GM12878 (cell line): ENCODE data around the gene POLR2F. TPM values are rescaled to one million over a fixed set of nuclear protein-coding genes. Genes with fewer than 3 reads are reported as not detected.

Experiments used
- ATAC-seq: fragments of 200-7000 bp; cut with Tn5 transposase; 3 replicates; pipeline ENCODE4 v1.9.1; 2020; ENCODE audit warnings: mild to moderate bottlenecking, moderate library complexity
- BruUV-seq: library from RNA; stranded (reverse); fragments of 400-500 nt; replicated peaks from 2 replicates; lab custom pipeline; 2021; lab: Mats Ljungman, UMichigan
- CTCF ChIA-PET: fragments of 300-600 bp; sonication (Branson Sonifier 250); formaldehyde crosslinking; extraction: SDS; loops from one replicate; lab custom pipeline; 2021; ENCODE audit warnings: inconsistent platforms; lab: Yijun Ruan, JAX
- POLR2A ChIA-PET: fragments of 350-600 bp; formaldehyde crosslinking; extraction: SDS; loops from one replicate; lab custom pipeline; 2021; ENCODE audit warnings: inconsistent platforms; lab: Charles Lee
- RAD21 ChIA-PET: fragments of 300-600 bp; sonication (Branson Sonifier 250); formaldehyde crosslinking; loops from one replicate; lab custom pipeline; 2023; ENCODE audit warnings: antibody characterized with exemption; ENCODE audit not compliant: unreplicated experiment; lab: Charles Lee
- SMC1A ChIA-PET: fragments of 300-600 bp; sonication (Branson Sonifier 250); formaldehyde crosslinking; loops from one replicate; lab custom pipeline; 2023; ENCODE audit not compliant: unreplicated experiment, uncharacterized antibody; lab: Charles Lee
- DNase-seq: peaks from one replicate; pipeline ENCODE4 v3.0.0-alpha.2; 2011; ENCODE audit warnings: low read depth, low spot score
- FAIRE-seq: peaks from 3 replicates; lab custom pipeline; 2011; peaks lifted over from hg19 to GRCh38; lab: Jason Lieb, UNC
- H2AFZ ChIP-seq: 2 replicates; pipeline ENCODE4 v1.6.0; 2011; ENCODE audit warnings: low read depth, low read length, control low read depth; ENCODE audit not compliant: control insufficient read depth
- H3K27ac ChIP-seq: 2 replicates; pipeline ENCODE4 v1.5.1; 2011; ENCODE audit warnings: control low read depth; ENCODE audit not compliant: control insufficient read depth, insufficient read depth
- H3K27me3 ChIP-seq, 2 experiments: replicated peaks in 1 of 2; 2 replicates each; pipeline versions ENCODE4 v1.6.0 to v1.6.1; 2011; ENCODE audit warnings: low read length in 1 of 2; ENCODE audit not compliant: control insufficient read depth in 2 of 2, insufficient read depth in 2 of 2
- H3K36me3 ChIP-seq, 2 experiments: 2 replicates each; pipeline ENCODE4 v1.5.1; 2011; ENCODE audit warnings: low read length in 1 of 2; ENCODE audit not compliant: control insufficient read depth in 2 of 2, insufficient read depth in 2 of 2
- H3K4me1 ChIP-seq: 2 replicates; pipeline ENCODE4 v1.6.1; 2011; ENCODE audit warnings: mild to moderate bottlenecking, low read length, moderate library complexity, mixed read lengths; ENCODE audit not compliant: control insufficient read depth, insufficient read depth
- H3K4me2 ChIP-seq: 2 replicates; pipeline ENCODE4 v1.6.0; 2011; ENCODE audit warnings: control low read depth; ENCODE audit not compliant: control insufficient read depth, insufficient read depth
- H3K4me3 ChIP-seq: fragments of 200-600 bp; sonication (generic); 2 replicates; pipeline ENCODE4 v1.5.1; 2016
- H3K79me2 ChIP-seq: 2 replicates; pipeline ENCODE4 v1.6.0; 2011; ENCODE audit warnings: low read length; ENCODE audit not compliant: control insufficient read depth, insufficient read depth
- H3K9ac ChIP-seq: 2 replicates; pipeline ENCODE4 v1.8.0; 2011; ENCODE audit warnings: low read length, control low read depth, mixed read lengths; ENCODE audit not compliant: control insufficient read depth, insufficient read depth
- H3K9me3 ChIP-seq: replicated peaks from 3 replicates; pipeline ENCODE4 v1.5.1; 2011; ENCODE audit warnings: mild to moderate bottlenecking, low read length; ENCODE audit not compliant: control insufficient read depth, insufficient read depth
- H4K20me1 ChIP-seq: 2 replicates; pipeline ENCODE4 v1.6.0; 2011; ENCODE audit not compliant: control insufficient read depth, insufficient read depth
- CBFB ChIP-seq: IDR thresholded peaks from 2 replicates; pipeline ENCODE4 v1.6.1; 2016; ENCODE audit warnings: antibody characterized with exemption, low read depth
- CHD1 ChIP-seq: IDR thresholded peaks from 2 replicates; pipeline ENCODE4 v1.6.1; 2012; ENCODE audit warnings: low read depth, low read length, improper control_type of control experiment
- CREM ChIP-seq: IDR thresholded peaks from 2 replicates; pipeline ENCODE4 v1.6.1; 2014; ENCODE audit warnings: antibody characterized with exemption, low read depth
- ELK1 ChIP-seq: IDR thresholded peaks from 2 replicates; pipeline ENCODE4 v1.6.1; 2012; ENCODE audit warnings: low read depth, low read length, improper control_type of control experiment
- EZH2 ChIP-seq: IDR thresholded peaks from 2 replicates; pipeline ENCODE4 v1.6.1; 2012; ENCODE audit warnings: low read depth, mild to moderate bottlenecking, control low read depth, inconsistent platforms, low read length, borderline replicate concordance; ENCODE audit not compliant: control insufficient read depth
- KLF5 ChIP-seq: fragments of 450-650 bp; IDR thresholded peaks from 2 replicates; pipeline ENCODE4 v1.6.1; 2014; ENCODE audit warnings: mild to moderate bottlenecking; ENCODE audit not compliant: partially characterized antibody
- LARP7 ChIP-seq: fragments of 450-650 bp; IDR thresholded peaks from 2 replicates; pipeline ENCODE4 v1.6.1; 2017; ENCODE audit warnings: mild to moderate bottlenecking
- NKRF ChIP-seq: fragments of 450-650 bp; conservative IDR thresholded peaks from 2 replicates; pipeline ENCODE4 v1.6.1; 2017; ENCODE audit warnings: mild to moderate bottlenecking, moderate library complexity
- POLR2A ChIP-seq: IDR thresholded peaks from 2 replicates; pipeline ENCODE4 v1.6.1; 2011; ENCODE audit warnings: low read depth, mild to moderate bottlenecking, low read length
- POLR2AphosphoS5 ChIP-seq: IDR thresholded peaks from 2 replicates; pipeline ENCODE4 v1.6.1; 2011; ENCODE audit warnings: mild to moderate bottlenecking, low read length, inconsistent platforms
- SP1 ChIP-seq: IDR thresholded peaks from one replicate; pipeline ENCODE4 v1.6.1; 2011; ENCODE audit warnings: low read depth, low read length
- SREBF2 ChIP-seq: IDR thresholded peaks from 2 replicates; pipeline ENCODE4 v1.6.1; 2012; ENCODE audit warnings: mild to moderate bottlenecking, low read length
- SRF ChIP-seq, 2 experiments: IDR thresholded peaks; 2 replicates each; pipeline ENCODE4 v1.6.1; 2011; ENCODE audit warnings: low read depth in 2 of 2, low read length in 2 of 2, mild to moderate bottlenecking in 1 of 2, moderate library complexity in 1 of 2
- SUPT20H ChIP-seq: IDR thresholded peaks from 2 replicates; pipeline ENCODE4 v1.6.1; 2011; ENCODE audit warnings: low read depth, mild to moderate bottlenecking, low read length, moderate library complexity, borderline replicate concordance; ENCODE audit not compliant: control insufficient read depth
- YBX1 ChIP-seq: fragments of 450-650 bp; IDR thresholded peaks from 2 replicates; pipeline ENCODE4 v1.6.1; 2016; ENCODE audit warnings: antibody characterized with exemption
- ZBTB33 ChIP-seq: fragments of 450-650 bp; IDR thresholded peaks from 2 replicates; pipeline ENCODE4 v1.6.1; 2017; ENCODE audit warnings: mild to moderate bottlenecking
- ZNF622 ChIP-seq: fragments of 450-650 bp; IDR thresholded peaks from 2 replicates; pipeline ENCODE4 v1.6.1; 2017; ENCODE audit warnings: mild to moderate bottlenecking, inconsistent platforms
- ZSCAN29 ChIP-seq: fragments of 450-650 bp; IDR thresholded peaks from 2 replicates; pipeline ENCODE4 v1.6.1; 2017; ENCODE audit warnings: mild to moderate bottlenecking, moderate library complexity
- WGBS: methylation state at CpG from one replicate; pipeline ENCODE4 v1.1.6; 2016; ENCODE audit warnings: low lambda C conversion rate; ENCODE audit not compliant: insufficient replicate concordance, insufficient coverage; ENCODE audit errors: missing lambda C conversion rate; 5-methylcytosine and 5-hydroxymethylcytosine counted together
- in situ Hi-C: fragments of 300-500 bp; cut with MboI; formaldehyde crosslinking; loops from 9 replicates; pipeline ENCODE4 v1.14.3; 2018; ENCODE audit warnings: mixed read lengths
- intact Hi-C: fragments of 100-400 bp; cut with micrococcal nuclease; formaldehyde crosslinking; loops from one replicate; pipeline ENCODE4 v1.14.2; 2022; ENCODE audit not compliant: unreplicated experiment
- polyA plus RNA-seq, 11 experiments: library from polyadenylated mRNA; depleted of rRNA in 4 of 11; unstranded in 6 of 11; stranded (reverse) in 5 of 11; fragments of >200 nt; fragmentation: Nextera tagmentation in 4 of 11; fragmentation: Illumina TruSeq in 1 of 11; extraction: Ambion mirVana in 4 of 11; extraction: Trizol in 1 of 11; gene quantifications; 1 replicate in 1 of 11; 2 replicates in 10 of 11; pipeline versions ENCODE4 v1.2.1 to v1.2.3, GENCODE V29; 2011 to 2016; ENCODE audit warnings: inconsistent platforms in 2 of 11, missing spikeins in 2 of 11, low read depth in 1 of 11
- total RNA-seq, 4 experiments: library from RNA; depleted of rRNA in 3 of 4; stranded (reverse); fragments of >200 nt in 3 of 4; fragmentation: Illumina TruSeq in 1 of 4; extraction: Trizol in 1 of 4; gene quantifications; 2 replicates each; pipeline versions ENCODE4 v1.2.1 to v1.2.3, GENCODE V29; 2013 to 2021
- TF ChIP-seq, protein P1 (sequence below): IDR thresholded peaks from 2 replicates; pipeline ENCODE4 v1.6.1; 2012; ENCODE audit warnings: low read depth, low read length, improper control_type of control experiment

Gene POLR2F
- total and polyA plus RNA-seq, 10 of the 15 experiments (the other 5 are each of a cell fraction or from before 2014, with no cell fraction given): 71.9 to 218 (median 100.0) TPM

GRCh38 chr22:37924386-37925065 lies 29.0 kb upstream of the POLR2F start (continued):
- TF ChIP-seq, protein P1, sequence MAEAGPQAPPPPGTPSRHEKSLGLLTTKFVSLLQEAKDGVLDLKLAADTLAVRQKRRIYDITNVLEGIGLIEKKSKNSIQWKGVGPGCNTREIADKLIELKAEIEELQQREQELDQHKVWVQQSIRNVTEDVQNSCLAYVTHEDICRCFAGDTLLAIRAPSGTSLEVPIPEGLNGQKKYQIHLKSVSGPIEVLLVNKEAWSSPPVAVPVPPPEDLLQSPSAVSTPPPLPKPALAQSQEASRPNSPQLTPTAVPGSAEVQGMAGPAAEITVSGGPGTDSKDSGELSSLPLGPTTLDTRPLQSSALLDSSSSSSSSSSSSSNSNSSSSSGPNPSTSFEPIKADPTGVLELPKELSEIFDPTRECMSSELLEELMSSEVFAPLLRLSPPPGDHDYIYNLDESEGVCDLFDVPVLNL: no peak
- TF ChIP-seq CHD1: no peak
- TF ChIP-seq KLF5: no peak
- TF ChIP-seq ZNF622: no peak
- no peak for TF ChIP-seq YBX1
- no peak for TF ChIP-seq SRF (IDR thresholded peaks at IDR 0.05; ENCODE audit: low read depth in 2 of 2, low read length in 2 of 2)
- TF ChIP-seq NKRF: no peak
- TF ChIP-seq, all 136 proteins: peak for 0

- no peak overlapping the region for H3K9ac ChIP-seq
- ChIA-PET POLR2A (no interaction called here), SMC1A (no interaction called here), RAD21 (no interaction called here), CTCF (interaction anchor here (1.4 kb wide), 1 partner anchor 50 kb away, joined by 3 read pairs; no protein-coding TSS in a partner anchor)
- H2AFZ ChIP-seq: no peak overlapping the region
- BruUV-seq: no TSS peak
- H3K27me3 ChIP-seq: no peaks in the 10 kb centered on the region
- peaks cover 3 to 6% of the 10 kb centered on the region in 2 experiments; a peak in 3 of 4 replicates for H3K36me3 ChIP-seq
- no peaks in the 10 kb centered on the region for H3K79me2 ChIP-seq
- H3K4me2 ChIP-seq: no peak overlapping the region
- DNase-seq (no peak), ATAC-seq (no peak), FAIRE-seq (no peak)
- H3K9me3 ChIP-seq: no peaks in the 10 kb centered on the region
- H3K27ac ChIP-seq: no peak overlapping the region
- 67% methylated on average over 3 of the region's 3 CpGs for WGBS
- no peaks in the 10 kb centered on the region for H4K20me1 ChIP-seq
- intact Hi-C loops (no loop called here), in situ Hi-C loops (no loop called here)
- H3K4me3 ChIP-seq: no peak overlapping the region
- no peaks in the 10 kb centered on the region for H3K4me1 ChIP-seq
- TF ChIP-seq ZSCAN29 (no peak), ZBTB33 (no peak), EZH2 (no peak), CREM (no peak), POLR2A (no peak), SUPT20H (no peak), SREBF2 (no peak), SP1 (no peak), LARP7 (no peak), ELK1 (no peak), CBFB (no peak), POLR2AphosphoS5 (no peak), ZNF622 (no peak)
These were observed 28.2 kb upstream of the POLR2F start for GRCh38 chr22:37925330-37925729.
